GM03348 (cell line): ENCODE measurements around the gene HOXA3.

Experiments
- DNase-seq: peaks from one replicate; pipeline ENCODE4 v3.0.0; 2012; ENCODE audit warnings: low spot score

Gene HOXA3

GRCh38 chr7:27103489-27104226, 48.7 kb downstream of the HOXA3 start:
- no peak for DNase-seq

DNA sequence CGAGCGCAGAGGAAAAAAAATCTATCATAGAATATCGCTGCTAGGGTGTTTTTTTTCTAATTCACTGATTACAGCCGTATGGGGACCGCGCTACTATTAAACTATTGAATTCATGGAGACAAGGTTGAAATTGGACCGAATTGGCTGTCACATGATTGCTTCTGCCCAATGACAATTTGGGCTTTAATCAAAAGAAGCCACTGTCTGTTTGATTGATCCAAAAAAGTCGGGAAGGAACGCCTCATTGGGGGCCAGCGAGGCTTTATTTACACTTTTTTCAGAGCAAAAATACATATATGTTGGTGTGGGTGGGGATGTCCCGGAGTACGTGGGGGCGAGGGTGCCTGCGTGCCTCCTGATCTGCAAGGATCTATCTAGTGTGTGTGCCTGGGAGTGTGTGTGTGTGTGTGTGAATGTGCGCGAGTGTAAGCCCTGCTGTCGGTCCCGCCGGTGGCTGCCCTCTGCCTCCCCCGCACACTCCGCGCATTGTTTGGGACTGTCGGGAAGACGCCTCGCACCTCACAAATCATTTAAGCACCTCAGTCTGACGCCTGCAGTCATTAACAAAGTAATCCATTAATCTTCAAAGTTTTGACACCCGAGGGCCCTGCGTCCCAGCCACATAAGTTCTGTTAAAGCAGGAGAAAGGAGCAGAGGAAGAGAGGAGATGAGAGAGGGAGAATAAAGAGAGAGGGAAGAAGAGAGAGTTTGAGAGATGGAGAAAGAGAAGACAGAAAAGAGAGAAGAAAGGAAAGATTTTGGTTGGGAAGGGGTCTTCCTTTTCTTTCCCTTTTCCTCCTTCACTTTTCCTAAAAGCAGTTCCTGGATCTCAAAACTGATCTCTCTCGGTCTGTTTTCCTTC, 49.6 kb downstream of the HOXA3 start, which contains the start of gene HOXA2:
Gene HOXA2, minus strand, starts transcription at position 103 of the 862 bp plus-strand sequence. CDS start 183 bp downstream, outside the sequence.
- no peak for DNase-seq

- DNase-seq = no peak
These were observed 50.3 kb downstream of the HOXA3 start for GRCh38 chr7:27101957-27102580.

DNA sequence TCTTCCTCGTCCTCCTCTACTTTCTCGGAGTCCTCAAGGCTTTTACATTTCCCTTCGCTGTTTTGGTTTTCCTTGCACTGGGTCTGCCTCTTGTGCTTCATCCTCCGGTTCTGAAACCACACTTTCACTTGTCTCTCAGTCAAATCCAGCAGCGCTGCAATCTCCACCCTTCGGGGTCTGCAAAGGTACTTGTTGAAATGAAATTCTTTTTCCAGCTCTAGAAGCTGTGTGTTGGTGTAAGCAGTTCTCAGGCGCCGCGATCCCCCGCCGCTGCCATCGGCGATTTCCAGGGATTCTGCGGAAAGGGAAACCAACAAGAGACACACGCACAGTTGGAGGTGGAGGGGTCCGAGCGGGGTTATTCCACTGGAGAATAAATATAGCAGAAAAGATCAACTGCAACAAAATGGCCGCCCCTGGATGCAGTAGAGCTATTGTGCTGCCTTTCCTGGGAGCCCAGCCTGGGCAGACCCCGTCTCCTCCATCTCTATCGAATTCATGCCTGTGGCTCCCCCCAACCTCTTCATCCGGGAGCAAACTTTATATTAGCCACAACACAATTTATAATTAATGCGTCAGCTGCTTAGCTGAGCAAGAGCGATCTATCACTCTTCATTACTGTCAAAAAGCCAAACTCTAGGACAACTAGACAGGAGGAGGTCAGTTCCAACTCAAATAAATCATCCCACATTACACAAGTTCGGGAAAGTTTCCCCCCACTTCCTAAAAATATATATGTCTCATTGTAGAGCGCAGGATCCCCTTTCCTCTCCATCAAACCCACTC, 51.0 kb downstream of the HOXA3 start:
- DNase-seq = no peak

- DNase-seq = no peak
These were observed 51.7 kb downstream of the HOXA3 start for GRCh38 chr7:27100694-27101170.

DNA sequence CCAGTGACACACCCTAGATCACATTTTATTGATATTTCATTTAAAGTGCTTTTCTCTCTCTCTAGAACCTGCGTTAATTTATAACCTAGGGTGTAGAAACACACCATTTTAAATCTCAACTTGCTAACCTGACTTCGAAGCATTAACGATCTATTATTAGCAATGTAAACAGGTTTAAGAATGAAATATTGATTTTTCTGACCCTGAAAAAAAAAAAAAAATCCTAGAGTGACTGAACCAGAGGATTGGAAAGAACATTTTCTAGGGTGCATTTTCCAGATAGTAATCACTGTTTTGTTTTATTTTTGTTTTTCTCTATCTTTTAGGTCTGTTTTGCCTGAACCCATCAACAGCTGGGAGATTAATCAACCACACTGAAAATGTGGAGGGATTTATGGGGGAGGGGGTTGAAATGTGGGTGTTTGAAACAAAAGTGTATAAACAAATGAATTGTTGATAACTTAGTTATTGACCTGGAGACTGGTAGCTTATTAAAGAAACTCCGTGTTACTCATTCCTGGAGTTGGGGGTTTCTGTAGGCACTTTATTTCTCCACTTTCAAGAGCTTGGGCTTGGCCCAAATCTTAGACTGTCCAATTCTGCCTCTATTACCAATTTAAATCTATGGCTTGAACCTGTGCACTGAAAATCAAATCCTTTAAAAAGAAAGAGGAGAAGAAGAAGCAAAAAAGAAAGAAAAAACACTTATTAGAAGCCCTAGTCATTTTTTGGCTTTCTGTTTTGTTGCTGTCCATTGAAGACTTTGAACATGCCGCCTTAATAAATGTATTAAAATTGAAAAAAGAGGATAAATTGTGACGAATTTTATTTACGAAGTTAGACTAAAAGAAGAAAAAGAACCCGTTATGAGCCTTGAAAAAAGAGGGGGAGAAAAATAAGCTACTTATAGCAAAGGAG, 52.7 kb downstream of the HOXA3 start:
- DNase-seq = no peak

- peak; percentile 61 for DNase-seq
These were observed 53.6 kb downstream of the HOXA3 start for GRCh38 chr7:27098578-27099451.

DNA sequence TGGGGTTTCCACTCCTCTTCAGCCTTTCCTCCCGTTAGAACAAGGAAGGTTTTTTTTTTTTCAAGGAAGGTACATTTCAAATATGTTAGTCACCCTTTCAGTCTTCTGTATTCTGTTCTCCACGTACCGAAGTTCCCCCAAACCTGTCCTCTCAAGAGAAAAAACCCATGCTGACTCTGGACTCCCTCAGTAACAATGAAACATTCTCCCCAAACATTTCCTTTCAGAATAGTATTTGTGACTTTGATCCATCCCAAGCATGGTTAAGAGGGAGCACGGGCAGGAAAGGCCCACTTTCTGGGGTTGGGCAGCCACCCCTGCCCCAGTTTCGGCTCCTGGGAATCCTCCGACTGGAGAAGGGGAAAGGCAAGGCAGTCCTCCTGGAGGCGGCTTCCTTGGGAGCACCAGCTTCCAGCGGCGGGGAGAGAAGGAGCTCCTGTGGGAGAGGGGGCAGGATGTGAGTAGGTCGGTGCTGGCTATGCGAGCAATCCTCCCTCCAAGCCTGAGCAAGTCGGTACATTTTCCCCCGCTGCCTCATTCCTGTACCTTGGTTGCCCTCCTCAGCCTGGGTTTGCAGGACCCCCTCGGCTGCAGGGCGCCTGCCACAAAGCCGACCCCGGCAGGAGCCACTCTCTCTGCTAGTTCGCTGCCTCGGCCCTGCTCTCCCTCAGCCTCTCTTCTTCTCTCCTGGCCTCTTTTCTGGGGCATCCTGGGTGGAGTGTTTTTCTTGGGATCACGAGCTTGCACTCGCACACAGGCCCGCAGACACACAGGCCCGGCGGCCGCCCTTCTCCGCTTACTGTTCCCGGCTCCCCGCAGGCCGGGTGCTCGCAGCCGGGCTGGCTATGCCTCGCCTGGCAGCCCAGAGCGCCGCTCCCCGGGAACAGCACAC, 54.5 kb downstream of the HOXA3 start:
- peak; percentile 77 for DNase-seq

DNA sequence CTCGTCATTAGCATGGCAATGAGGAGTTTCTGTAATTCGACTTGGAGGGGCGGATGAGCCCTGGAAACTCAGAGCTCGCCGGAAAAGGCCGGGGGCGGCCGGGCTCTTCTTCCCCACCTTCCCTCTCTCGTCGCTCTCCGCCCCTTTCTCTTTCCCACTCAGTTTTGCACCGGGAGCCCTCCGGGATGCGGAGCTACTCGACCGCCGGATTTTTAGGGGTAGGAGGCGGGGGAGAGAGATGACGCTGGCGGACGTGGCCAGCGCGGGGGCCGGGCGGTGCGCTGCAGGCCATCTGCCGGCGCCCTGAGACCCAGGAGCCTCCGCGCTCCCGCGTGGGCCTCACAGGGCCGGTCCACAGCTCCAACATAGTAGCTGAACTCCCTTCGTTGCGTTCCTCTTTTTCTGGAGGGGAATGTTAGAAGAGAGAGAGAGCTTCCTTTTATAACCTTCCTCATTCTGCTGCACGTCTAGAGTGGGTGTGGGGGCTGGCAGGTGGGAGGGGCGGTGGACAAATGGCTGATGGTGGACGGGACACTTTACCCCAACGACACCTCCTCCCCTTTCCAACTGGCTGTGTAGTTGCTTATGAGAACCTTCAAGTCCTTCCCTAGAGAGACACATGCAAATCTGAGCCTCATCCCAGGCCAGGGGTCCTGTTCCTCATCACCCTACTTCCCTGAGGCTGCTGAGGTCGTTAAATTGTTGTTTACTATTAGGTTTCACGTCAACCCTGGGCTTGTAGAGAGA, 55.4 kb downstream of the HOXA3 start:
- DNase-seq = peak; percentile 84

DNA sequence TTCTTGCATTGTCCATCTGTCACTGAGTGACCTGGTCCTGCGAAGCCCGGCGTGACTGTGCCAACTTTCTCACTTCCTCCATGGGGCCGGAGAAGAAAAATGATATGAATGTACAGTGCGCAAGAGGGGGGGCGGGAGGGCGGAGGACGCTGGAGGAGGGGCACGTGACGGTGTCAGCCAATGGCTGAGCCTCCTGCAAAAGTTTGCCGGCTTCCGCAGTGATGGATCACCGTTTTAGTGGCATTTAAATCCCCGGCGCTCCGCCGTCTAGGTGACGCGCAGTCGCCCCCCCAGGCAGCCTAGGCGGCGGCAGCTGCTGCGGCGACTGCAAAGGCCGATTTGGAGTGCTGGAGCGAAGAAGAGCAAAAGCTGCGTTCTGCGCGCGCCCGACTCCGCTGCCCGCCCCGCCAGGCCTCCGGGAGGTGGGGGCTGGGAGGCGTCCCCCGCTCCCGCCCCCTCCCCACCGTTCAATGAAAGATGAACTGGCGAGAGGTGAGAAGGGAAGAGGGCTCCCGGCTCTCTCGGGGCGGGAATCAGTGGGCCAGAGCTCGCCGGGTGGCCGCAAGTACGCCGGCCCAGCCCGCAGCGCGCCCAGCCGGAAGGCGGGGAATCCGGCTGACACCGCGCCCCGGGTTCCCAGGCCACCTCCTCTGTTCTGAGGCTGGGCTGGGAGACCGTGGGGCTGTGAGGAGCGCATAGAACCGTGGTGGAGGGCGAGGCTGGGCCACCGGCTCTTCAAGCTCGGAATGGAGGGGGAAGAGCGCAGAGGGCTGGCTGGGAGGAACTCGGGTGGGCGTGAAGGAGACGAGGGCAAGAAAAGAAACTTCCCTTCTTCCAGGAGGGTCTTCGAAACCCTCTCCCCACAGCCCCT, 56.3 kb downstream of the HOXA3 start, which contains the start of gene HOXA1:
Gene HOXA1, minus strand, starts transcription at position 104 of the 871 bp plus-strand sequence. Its CDS starts 88 bp downstream, at position 16.
- DNase-seq = peak; percentile 98

DNA sequence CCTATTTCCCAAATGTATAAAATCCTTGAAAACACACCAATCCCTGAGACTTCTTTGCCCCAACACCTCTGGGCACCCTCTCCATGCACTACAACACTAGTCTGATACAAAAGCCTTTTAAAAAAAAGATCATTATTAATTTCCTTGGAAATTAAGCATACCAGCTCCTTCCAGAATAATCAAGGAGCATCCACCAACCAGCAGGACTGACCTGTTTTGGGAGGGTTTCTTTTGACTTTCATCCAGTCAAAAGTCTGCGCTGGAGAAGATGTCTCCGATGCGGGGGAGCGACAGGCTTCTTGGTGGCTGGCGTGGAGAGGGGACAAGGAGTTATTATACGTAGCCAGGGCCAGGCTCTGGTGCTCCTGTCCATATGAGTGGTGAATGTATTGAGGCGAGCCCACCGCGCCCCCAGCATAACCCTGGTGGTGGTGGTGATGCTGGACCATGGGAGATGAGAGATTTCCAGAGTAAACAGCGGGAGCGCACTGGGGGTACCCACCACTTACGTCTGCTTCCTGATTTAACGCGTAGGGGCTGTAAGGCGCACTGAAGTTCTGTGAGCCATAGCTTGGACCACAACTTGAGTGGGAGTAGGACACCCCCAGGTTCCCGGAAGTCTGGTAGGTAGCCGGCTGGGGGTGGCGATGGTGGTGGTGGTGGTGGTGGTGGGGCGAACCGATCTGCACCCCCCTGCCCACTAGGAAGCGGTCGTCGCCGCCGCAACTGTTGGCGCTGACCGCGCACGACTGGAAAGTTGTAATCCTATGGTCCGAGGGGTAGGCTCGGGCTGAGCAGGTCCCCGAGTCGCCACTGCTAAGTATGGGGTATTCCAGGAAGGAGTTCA, 57.1 kb downstream of the HOXA3 start:
- no peak for DNase-seq

- DNase-seq = no peak
These were observed 57.9 kb downstream of the HOXA3 start for GRCh38 chr7:27094304-27095049.

DNA sequence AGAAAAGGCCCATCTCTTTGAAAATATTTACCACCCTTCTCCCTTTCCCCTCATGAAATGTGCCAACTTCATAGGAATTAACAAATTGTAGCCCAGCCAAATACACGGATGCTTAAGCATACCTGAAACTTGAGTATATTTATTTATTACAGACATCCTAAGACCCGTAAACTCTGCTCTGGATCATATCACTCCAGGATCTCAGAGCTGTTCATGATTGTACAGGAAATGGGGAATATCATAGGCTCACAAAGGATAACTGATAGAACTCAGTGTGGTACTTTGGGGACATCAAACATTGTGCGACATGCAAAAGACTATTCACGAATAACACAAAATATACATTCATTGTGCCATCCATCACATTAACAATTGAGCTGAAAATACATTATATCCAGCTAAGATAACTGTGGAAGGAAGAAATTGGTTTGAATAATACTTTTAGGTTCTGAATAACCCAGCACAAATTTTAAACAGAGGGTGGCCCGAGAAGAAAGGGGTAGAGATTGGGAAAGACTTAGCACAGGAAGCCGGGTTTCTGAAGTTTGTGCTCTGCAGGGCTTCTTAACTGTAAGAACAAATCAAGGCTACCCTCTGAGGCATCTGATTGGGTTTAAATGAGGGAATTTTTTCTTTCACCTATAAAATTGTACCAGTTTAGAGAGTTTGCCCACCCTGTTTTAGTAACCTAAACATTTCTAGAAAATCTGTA, 59.0 kb downstream of the HOXA3 start:
- no peak for DNase-seq

DNA sequence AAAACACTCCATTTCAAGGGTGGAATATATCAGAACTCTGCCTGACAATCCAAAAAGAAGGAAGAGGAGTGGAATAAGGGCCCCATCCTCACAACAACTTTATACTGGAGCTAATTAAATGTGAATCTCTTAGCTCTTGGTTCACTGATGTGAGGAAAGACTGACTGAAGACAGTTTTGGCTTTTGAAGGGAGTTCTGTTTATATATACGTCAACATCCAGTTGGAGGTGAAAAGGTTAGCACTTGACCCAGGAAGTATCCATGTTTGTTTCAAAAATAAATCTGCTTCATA, 59.6 kb downstream of the HOXA3 start:
- no peak for DNase-seq
